ENCODE data around the gene DIAPH3. TPM values are rescaled to one million over a fixed set of nuclear protein-coding genes. Genes with fewer than 3 reads are reported as not detected.

Gene DIAPH3
- polyA plus RNA-seq, 3 donors: 0.04 to 0.09 TPM; not detected in 1

GRCh38 chr13:60009300-60010253 lies 154.2 kb downstream of the DIAPH3 start:
- Mint-ChIP-seq H3K36me3 (peaks cover 2 to 8% of the 10 kb centered on the region in 2 donors), H3K4me1 (no peaks in the 10 kb centered on the region), H3K9me3 (no peaks in the 10 kb centered on the region), H3K27me3 (ENCODE audit: low read depth in 3 of 3) (peaks cover 0 to 2% (median 0%) of the 10 kb centered on the region in 3 donors), H3K27ac (peak overlapping the region in 2 of 7 donors; percentile 27 to 32), H3K4me3 (no peak overlapping the region)
- intact Hi-C loops (cut with micrococcal nuclease): no loop called here
- Histone ChIP-seq H3K79me2 (ENCODE audit: insufficient read depth, low read length) (no peaks in the 10 kb centered on the region), H3K27ac (ENCODE audit: low read depth in 1 of 2, low read length in 2 of 2) (no peak overlapping the region), H3K4me2 (replicated peaks; ENCODE audit: extremely low read depth, low read length, poor library complexity, severe bottlenecking) (no peak overlapping the region), H2AFZ (ENCODE audit: insufficient read depth, low read depth, low read length, poor library complexity, severe bottlenecking) (no peak overlapping the region), H3K36me3 (replicated peaks in 1 of 2; ENCODE audit: control insufficient read depth in 1 of 2, insufficient read depth in 2 of 2, low read length in 2 of 2) (no peaks in the 10 kb centered on the region), H3K4me3 (replicated peaks in 1 of 3; ENCODE audit: low read depth in 2 of 3, low read length in 3 of 3) (no peak overlapping the region), H4K20me1 (ENCODE audit: insufficient read depth, low read length) (no peaks in the 10 kb centered on the region), H3K4me1 (ENCODE audit: control insufficient read depth in 1 of 2, insufficient read depth in 2 of 2, low read length in 2 of 2) (no peaks in the 10 kb centered on the region), H3K9ac (ENCODE audit: insufficient read depth, low read length, poor library complexity, severe bottlenecking) (no peak overlapping the region), H3K27me3 (ENCODE audit: control insufficient read depth in 2 of 2, insufficient read depth in 2 of 2, low read length in 2 of 2) (no peaks in the 10 kb centered on the region), H3K9me3 (replicated peaks in 1 of 2; ENCODE audit: control insufficient read depth in 1 of 2, insufficient read depth in 1 of 2, low read length in 2 of 2) (no peaks in the 10 kb centered on the region)
- 100% methylated on average over 1 of the region's 6 CpGs for WGBS (ENCODE audit: insufficient coverage)
- TF ChIP-seq CTCF (IDR thresholded peaks at IDR 0.05): no peak
- no peak for DNase-seq

GRCh38 chr13:60001889-60002288 lies 161.8 kb downstream of the DIAPH3 start:
- Histone ChIP-seq H3K36me3 (replicated peaks in 1 of 2; ENCODE audit: control insufficient read depth in 1 of 2, insufficient read depth in 2 of 2, low read length in 2 of 2) (no peaks in the 10 kb centered on the region), H3K27ac (ENCODE audit: low read depth in 1 of 2, low read length in 2 of 2) (no peak overlapping the region), H3K27me3 (ENCODE audit: control insufficient read depth in 2 of 2, insufficient read depth in 2 of 2, low read length in 2 of 2) (no peaks in the 10 kb centered on the region), H3K4me2 (replicated peaks; ENCODE audit: extremely low read depth, low read length, poor library complexity, severe bottlenecking) (no peak overlapping the region), H3K79me2 (ENCODE audit: insufficient read depth, low read length) (no peaks in the 10 kb centered on the region), H3K4me3 (replicated peaks in 1 of 3; ENCODE audit: low read depth in 2 of 3, low read length in 3 of 3) (no peak overlapping the region), H3K9ac (ENCODE audit: insufficient read depth, low read length, poor library complexity, severe bottlenecking) (no peak overlapping the region), H4K20me1 (ENCODE audit: insufficient read depth, low read length) (no peaks in the 10 kb centered on the region), H2AFZ (ENCODE audit: insufficient read depth, low read depth, low read length, poor library complexity, severe bottlenecking) (no peak overlapping the region), H3K4me1 (ENCODE audit: control insufficient read depth in 1 of 2, insufficient read depth in 2 of 2, low read length in 2 of 2) (no peaks in the 10 kb centered on the region), H3K9me3 (replicated peaks in 1 of 2; ENCODE audit: control insufficient read depth in 1 of 2, insufficient read depth in 1 of 2, low read length in 2 of 2) (no peaks in the 10 kb centered on the region)
- peaks cover 4% of the 10 kb centered on the region for H3K4me1 Mint-ChIP-seq
- H3K9me3 Mint-ChIP-seq: peaks cover 0 to 4% (median 0%) of the 10 kb centered on the region in 7 donors
- DNase-seq: no peak
- peaks cover 2 to 18% of the 10 kb centered on the region in 2 donors for H3K36me3 Mint-ChIP-seq
- no peak overlapping the region for H3K4me3 Mint-ChIP-seq
- H3K27ac Mint-ChIP-seq: no peak overlapping the region
- no CpG with 5 or more reads among the region's 2 CpGs for WGBS (ENCODE audit: insufficient coverage)
- H3K27me3 Mint-ChIP-seq (ENCODE audit: low read depth in 3 of 3): no peaks in the 10 kb centered on the region
- no peak for TF ChIP-seq CTCF (IDR thresholded peaks at IDR 0.05)
- intact Hi-C loops (cut with micrococcal nuclease): no loop called here

All from CD14-positive monocyte (primary cell).